B cell (primary cell): ENCODE measurements around the gene MED31.

Experiments
- EZH2 ChIP-seq: IDR thresholded peaks from 2 replicates; pipeline ENCODE4 v1.6.1; 2012; ENCODE audit warnings: borderline replicate concordance, low read depth, mild to moderate bottlenecking, moderate library complexity, low read length; ENCODE audit not compliant: insufficient read depth, poor library complexity, severe bottlenecking
- TF ChIP-seq, protein P1 (sequence below): fragments of 200-600 bp; IDR thresholded peaks from one replicate; pipeline ENCODE4 v1.8.0; 2022; ENCODE audit warnings: antibody characterized with exemption, mild to moderate bottlenecking

DNA sequence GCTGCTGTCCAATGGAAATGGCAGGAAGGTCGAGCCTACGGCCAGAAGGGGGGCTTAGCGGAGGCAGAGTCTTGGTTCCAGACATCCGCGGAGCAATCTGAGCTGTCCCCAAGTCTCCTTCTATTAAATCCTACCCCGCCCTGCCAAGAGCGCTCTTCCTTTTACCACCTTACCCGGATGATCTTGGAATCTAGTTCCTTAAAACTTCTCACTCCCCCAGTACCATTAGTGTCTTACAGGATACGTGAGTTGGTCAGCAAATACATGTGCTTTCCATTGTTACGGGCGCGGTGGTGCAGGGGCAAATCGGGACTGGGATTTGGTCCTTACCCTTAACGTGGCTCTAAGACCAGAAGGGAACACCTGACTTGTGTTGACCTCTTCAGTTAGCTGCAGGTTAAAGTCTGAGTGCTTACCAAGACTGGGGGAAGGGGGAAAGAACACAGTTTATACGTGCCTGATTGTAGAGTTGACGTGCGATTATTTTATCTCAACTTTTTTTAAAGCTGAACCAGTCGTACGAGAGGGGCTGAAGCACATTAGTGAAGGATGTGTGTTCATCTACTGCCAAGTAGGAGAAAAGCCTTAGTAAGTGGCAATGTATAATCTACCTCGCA, 10.1 kb downstream of the MED31 start:
- TF ChIP-seq, protein P1, sequence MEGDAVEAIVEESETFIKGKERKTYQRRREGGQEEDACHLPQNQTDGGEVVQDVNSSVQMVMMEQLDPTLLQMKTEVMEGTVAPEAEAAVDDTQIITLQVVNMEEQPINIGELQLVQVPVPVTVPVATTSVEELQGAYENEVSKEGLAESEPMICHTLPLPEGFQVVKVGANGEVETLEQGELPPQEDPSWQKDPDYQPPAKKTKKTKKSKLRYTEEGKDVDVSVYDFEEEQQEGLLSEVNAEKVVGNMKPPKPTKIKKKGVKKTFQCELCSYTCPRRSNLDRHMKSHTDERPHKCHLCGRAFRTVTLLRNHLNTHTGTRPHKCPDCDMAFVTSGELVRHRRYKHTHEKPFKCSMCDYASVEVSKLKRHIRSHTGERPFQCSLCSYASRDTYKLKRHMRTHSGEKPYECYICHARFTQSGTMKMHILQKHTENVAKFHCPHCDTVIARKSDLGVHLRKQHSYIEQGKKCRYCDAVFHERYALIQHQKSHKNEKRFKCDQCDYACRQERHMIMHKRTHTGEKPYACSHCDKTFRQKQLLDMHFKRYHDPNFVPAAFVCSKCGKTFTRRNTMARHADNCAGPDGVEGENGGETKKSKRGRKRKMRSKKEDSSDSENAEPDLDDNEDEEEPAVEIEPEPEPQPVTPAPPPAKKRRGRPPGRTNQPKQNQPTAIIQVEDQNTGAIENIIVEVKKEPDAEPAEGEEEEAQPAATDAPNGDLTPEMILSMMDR = no peak
- no peak for TF ChIP-seq EZH2
